H4 (cell line): Measurements from ENCODE around the gene EML4. TPM values are rescaled to one million over a fixed set of nuclear protein-coding genes. Genes with fewer than 3 reads are reported as not detected.

Source experiments
- DNase-seq: peaks from one replicate; pipeline ENCODE4 v3.0.0-alpha.2; 2015; ENCODE audit warnings: low spot score
- total RNA-seq: library from RNA; depleted of rRNA; stranded (reverse); fragments of >200 nt; shearing (Covaris generic); gene quantifications from 2 replicates; pipeline ENCODE4 v1.2.3, GENCODE V29; 2014

The EML4 gene
- total RNA-seq, 1 experiment from 2014 or later = 30.6 TPM

- no peak for DNase-seq
These were observed 138.0 kb downstream of the EML4 start for GRCh38 chr2:42307180-42307579.

GRCh38 chr2:42309366-42309765 is 140.2 kb downstream of the EML4 start:
- no peak for DNase-seq

GRCh38 chr2:42310007-42310515 is 140.9 kb downstream of the EML4 start:
- no peak for DNase-seq

GRCh38 chr2:42312106-42312505 is 143.0 kb downstream of the EML4 start:
- DNase-seq = no peak

- peak; percentile 19 for DNase-seq
These were observed 145.8 kb downstream of the EML4 start for GRCh38 chr2:42314892-42315468.

GRCh38 chr2:42315844-42316470 is 146.8 kb downstream of the EML4 start:
- DNase-seq = no peak

GRCh38 chr2:42316910-42317309 is 147.8 kb downstream of the EML4 start:
- DNase-seq = no peak

GRCh38 chr2:42317486-42317885 is 148.3 kb downstream of the EML4 start:
- no peak for DNase-seq

GRCh38 chr2:42317945-42318344 is 148.8 kb downstream of the EML4 start:
- no peak for DNase-seq

- DNase-seq = no peak
These were observed 150.1 kb downstream of the EML4 start for GRCh38 chr2:42319265-42319664.

GRCh38 chr2:42321452-42322064 is 152.4 kb downstream of the EML4 start:
- no peak for DNase-seq

- DNase-seq = no peak
These were observed 155.1 kb downstream of the EML4 start for GRCh38 chr2:42324244-42324643.

GRCh38 chr2:42324949-42325348 is 155.8 kb downstream of the EML4 start:
- no peak for DNase-seq

GRCh38 chr2:42325609-42326008 is 156.5 kb downstream of the EML4 start:
- DNase-seq = no peak

GRCh38 chr2:42327125-42327524 is 158.0 kb downstream of the EML4 start:
- DNase-seq = no peak

GRCh38 chr2:42328148-42328833 is 159.1 kb downstream of the EML4 start:
- DNase-seq = peak; percentile 21

- DNase-seq = no peak
These were observed 159.8 kb downstream of the EML4 start for GRCh38 chr2:42328923-42329322.

- DNase-seq = no peak
These were observed 160.6 kb downstream of the EML4 start for GRCh38 chr2:42329736-42330135.

- no peak for DNase-seq
These were observed 162.6 kb downstream of the EML4 start for GRCh38 chr2:42331569-42332284.

GRCh38 chr2:42332575-42332974 is 163.4 kb downstream of the EML4 start:
- no peak for DNase-seq

GRCh38 chr2:42333579-42333978 is 164.4 kb downstream of the EML4 start:
- no peak for DNase-seq

- no peak for DNase-seq
These were observed 165.1 kb downstream of the EML4 start for GRCh38 chr2:42334220-42334619.
